ENCODE results near the gene LIN7B.
"Not testable (repeated sequence)": the region's sequence is repeated elsewhere in the genome, so short reads cannot be mapped to it uniquely, and the experiment has no call there.

Gene LIN7B

GRCh38 chr19:49145573-49146407 lies 31.6 kb downstream of the LIN7B start:
- peak; percentile 72 for DNase-seq (ENCODE audit: low read depth)

- DNase-seq (ENCODE audit: low read depth) = not testable (repeated sequence)
These were observed 32.2 kb downstream of the LIN7B start for GRCh38 chr19:49146408-49146770.

GRCh38 chr19:49148044-49148682 lies 34.0 kb downstream of the LIN7B start:
- DNase-seq (ENCODE audit: low read depth) = no peak

DNA sequence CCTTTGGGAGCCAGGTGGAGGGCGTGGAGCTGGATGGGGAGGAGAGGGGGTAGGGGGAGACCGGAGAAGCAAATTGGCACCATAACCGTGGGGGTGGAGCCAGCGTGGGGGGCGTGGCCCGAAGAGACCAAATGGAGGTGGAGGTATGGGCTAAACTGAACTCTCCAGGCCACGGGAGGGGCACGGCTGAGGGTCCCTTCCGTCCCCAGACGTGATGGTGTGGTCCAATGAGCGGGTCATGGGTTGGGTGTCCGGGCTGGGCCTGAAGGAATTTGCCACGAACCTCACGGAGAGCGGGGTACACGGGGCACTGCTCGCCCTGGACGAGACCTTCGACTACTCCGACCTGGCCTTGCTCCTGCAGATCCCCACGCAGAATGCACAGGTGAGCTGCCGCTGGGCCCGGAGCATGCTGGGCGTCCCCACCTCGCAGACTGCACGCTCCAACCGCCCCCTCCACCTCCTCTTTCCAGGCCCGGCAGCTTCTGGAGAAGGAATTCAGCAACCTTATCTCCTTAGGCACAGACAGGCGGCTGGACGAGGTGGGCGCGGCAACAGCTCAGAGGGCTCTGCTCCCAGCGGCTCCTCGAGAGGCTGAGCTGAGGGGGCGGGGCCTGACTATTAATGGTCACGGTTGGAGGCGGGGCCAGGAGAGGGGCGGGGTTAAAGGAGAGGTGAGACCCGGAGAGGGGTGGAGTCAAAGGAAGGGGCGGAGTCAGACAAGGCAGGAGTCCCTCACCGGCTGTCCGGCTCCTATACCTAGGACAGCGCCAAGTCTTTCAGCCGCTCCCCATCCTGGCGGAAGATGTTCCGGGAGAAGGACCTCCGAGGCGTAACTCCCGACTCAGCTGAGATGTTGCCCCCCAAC lies 34.8 kb downstream of the LIN7B start:
- DNase-seq (ENCODE audit: low read depth) = peak; percentile 72

- DNase-seq (ENCODE audit: low read depth) = no peak
These were observed 35.5 kb downstream of the LIN7B start for GRCh38 chr19:49149652-49150105.

GRCh38 chr19:49150106-49150943 lies 36.2 kb downstream of the LIN7B start:
- DNase-seq (ENCODE audit: low read depth) = no peak

DNA sequence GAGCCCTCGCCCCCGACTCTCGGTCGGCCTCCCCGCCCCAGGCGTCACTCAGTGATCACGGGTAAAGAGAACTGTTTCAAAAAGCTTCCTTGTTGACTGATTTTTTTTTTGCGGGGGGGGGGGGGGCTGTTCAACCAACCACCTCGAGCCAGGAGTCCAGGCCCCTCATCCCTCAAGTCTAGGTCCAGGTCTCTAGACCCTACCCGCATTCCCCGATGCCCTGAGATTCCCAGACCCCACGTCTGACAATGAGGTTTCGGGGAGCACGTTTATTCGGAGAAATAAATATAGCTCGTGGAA lies 36.7 kb downstream of the LIN7B start:
- no peak for DNase-seq (ENCODE audit: low read depth)

GRCh38 chr19:49151267-49152118 lies 37.3 kb downstream of the LIN7B start:
- DNase-seq (ENCODE audit: low read depth) = no peak

GRCh38 chr19:49152119-49152550 lies 38.0 kb downstream of the LIN7B start:
- no peak for DNase-seq (ENCODE audit: low read depth)

- DNase-seq (ENCODE audit: low read depth) = no peak
These were observed 39.1 kb downstream of the LIN7B start for GRCh38 chr19:49153167-49153809.

DNA sequence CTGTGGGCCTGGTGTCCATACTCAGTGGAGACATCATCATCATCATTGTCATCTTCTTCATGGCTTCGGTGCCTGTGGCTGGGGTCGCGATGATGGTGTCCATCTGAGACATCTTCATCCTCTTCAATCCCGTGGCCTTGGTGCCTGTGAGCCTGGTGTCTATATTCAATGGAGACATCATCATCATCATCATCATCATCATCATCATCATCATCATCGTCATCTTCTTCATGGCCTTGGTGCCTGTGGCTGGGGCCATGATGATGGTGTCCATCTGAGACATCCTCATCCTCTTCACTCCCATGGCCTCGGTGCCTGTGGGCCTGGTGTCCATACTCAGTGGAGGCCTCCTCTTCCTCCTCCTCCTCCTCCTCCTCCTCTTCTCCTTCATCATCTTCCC lies 40.1 kb downstream of the LIN7B start:
- no peak for DNase-seq (ENCODE audit: low read depth)

DNA sequence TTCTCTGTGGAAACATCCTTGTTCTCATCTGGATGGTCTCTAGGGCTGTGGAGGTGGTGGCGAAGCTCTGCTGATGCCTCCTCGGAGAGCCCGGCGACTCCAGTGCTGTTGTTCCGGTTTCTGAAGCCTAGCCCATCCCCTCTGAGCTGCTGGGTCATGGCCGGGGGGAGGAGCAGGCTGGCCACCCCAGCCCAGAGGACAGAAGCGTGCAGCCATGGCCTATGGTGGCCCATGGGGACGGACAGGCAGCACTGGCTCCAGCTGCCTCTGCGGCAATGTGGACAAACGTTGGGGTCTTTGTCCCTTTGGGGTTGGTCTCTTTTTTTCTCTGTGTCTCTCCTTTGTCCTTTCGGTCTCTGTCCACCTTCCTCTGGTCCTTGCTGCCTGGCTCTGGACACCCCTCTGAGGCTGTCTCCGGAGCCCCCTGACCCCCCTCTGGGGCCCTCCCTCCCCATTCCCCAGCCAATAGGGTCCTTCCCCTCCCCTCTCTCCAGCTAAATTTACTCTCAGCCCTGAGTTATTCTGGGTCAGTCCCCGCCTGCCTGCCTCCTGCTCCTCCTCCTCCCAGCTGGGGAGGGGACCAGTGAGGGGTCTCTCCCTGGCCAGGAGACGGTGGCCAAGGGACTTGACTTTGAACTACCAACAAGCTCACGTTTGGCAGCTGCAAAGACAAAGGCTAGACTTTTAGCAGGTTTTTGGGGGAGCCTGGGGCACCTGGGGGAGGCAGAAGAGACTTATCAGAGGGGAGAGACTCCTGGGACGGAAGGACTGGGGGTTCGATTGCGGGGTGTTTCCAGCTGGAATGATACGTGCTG lies 41.0 kb downstream of the LIN7B start, which contains the start of gene HRC:
Gene HRC, minus strand, starts transcription at position 392 of the 815 bp plus-strand sequence. Its CDS starts 159 bp downstream, at position 233.
- DNase-seq (ENCODE audit: low read depth) = no peak

- no peak for DNase-seq (ENCODE audit: low read depth)
These were observed 41.7 kb downstream of the LIN7B start for GRCh38 chr19:49155820-49156346.

- peak; percentile 35 for DNase-seq (ENCODE audit: low read depth)
These were observed 43.5 kb downstream of the LIN7B start, which contains the start of gene TRPM4 for GRCh38 chr19:49157445-49158224. TRPM4 (plus strand) TSS chr19:49157792; CDS start chr19:49157867, 75 bp downstream.

DNA sequence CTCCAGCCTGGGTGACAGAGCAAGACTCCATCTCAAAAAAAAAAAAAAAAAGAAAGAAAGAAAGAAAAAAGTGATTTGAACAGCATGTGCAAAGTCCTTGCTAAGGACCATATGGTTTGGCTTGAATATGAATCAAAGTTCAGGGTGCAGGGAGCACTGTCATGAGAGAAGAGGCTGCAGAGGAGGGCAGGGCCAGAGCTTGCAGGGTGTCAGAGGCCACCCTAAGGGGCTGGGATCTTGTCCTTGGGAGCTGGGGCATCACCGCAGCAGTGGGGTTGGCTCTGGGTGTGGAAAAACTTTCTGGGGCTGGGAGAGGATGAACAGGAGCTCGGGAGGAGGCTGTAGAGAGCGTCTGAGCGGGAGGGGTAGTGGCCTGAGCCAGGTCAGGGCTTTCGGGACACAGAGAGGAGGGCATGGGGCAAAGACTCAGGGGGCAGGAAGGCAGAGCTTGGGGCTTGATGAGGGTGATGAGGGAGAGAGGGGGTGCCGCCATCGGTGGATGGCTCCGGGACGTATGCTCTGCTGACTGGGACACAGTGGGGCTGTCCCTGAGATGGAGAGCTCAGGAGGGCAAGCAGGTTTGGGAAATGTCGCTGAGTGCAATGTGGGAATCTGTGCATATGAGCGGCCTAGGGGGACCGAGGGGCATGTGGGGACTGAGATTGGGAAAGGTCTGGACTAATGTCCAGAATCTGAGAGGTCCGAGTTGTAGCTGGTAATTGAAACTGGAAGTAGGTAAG lies 46.5 kb downstream of the LIN7B start:
- DNase-seq (ENCODE audit: low read depth) = no peak

DNA sequence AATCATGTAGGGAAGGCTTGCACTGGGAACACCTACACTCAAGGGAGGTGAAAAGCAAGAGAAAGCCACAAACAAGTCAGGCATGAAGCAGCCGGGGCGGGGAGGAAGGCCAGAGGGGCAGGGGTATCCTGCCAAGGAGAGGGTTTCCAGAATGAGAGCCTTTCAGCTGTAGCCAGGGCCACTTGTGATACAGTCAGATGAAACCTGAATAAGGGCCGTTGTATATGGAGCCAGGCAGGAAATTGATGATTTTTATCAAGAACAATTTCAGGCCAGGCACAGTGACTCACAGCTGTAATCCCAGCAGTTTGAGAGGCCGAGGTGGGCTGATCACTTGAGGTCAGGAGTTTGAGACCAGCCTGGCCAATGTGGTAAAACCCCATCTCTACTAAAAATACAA lies 47.8 kb downstream of the LIN7B start:
- DNase-seq (ENCODE audit: low read depth) = no peak

GRCh38 chr19:49165111-49165750 lies 51.1 kb downstream of the LIN7B start:
- no peak for DNase-seq (ENCODE audit: low read depth)
